Stimulated activated CD4-positive, alpha-beta T cell treated with anti-CD3 and anti-CD28 coated beads, TNF-alpha, amount 100 ng/mL, for 48 hours (primary cell): ENCODE measurements around the gene DKK3.

Source experiments
- DNase-seq, 3 donors: peaks; one replicate each; pipeline ENCODE4 v3.0.0-alpha.2; 2020; ENCODE audit warnings: low read depth in 3 of 3

DKK3 gene

DNA sequence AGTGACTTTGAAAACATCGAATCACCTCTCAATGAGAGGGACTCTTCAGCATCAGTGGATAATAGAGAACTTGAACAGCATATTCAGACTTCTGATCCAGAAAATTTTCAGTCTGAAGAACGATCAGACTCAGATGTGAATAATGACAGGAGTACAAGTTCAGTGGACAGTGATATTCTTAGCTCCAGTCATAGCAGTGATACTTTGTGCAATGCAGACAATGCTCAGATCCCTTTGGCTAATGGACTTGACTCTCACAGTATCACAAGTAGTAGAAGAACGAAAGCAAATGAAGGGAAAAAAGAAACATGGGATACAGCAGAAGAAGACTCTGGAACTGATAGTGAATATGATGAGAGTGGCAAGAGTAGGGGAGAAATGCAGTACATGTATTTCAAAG lies 65.8 kb downstream of the DKK3 start:
- no peak for DNase-seq

- no peak for DNase-seq
Measured at GRCh38 chr11:11940551-11940950, 67.9 kb downstream of the DKK3 start.

- DNase-seq = no peak
Measured at GRCh38 chr11:11937957-11938356, 70.5 kb downstream of the DKK3 start.

DNA sequence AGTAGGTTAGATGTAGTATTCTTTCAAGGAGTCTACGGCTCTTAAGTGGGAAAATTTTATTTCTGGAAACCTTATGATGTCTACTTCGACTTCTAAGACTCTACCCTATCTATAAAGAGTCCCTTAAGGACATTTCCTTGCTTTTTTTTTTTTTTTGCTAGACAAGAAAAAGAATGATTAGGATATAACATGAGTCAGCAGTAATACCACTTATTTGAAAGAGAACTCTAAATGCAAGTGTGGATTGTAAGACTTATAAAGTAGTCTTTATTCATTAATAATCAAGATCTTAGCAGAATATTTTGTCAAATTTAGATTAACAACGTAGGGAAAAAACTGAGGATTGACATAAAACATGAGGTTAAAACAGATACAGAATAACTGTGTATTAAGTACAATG lies 71.0 kb downstream of the DKK3 start:
- DNase-seq = no peak

DNA sequence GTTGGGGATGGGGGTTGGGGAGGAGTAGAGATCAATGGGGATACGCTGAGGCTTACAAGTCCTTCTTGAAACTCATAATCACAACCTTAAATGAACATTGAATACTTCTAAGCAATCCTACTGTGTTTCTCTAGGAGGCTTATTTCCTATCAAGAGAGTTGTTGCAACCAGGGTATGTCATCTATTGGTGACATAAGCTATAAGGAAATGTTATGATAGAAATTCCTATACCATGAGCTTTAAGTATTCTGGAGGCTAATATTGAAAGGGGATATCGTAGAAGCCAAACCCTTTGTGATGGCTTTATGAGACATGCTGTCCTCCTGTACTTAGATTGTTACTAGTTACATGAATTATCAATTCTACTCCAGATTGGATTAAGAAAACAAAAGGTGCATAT lies 72.9 kb downstream of the DKK3 start:
- DNase-seq = no peak

- DNase-seq = no peak
Measured at GRCh38 chr11:11931461-11932055, 76.9 kb downstream of the DKK3 start.

- no peak for DNase-seq
Measured at GRCh38 chr11:11929920-11930319, 78.5 kb downstream of the DKK3 start.

GRCh38 chr11:11923828-11924227 lies 84.6 kb downstream of the DKK3 start:
- DNase-seq = no peak

- no peak for DNase-seq
Measured at GRCh38 chr11:11916981-11917399, 91.4 kb downstream of the DKK3 start.

DNA sequence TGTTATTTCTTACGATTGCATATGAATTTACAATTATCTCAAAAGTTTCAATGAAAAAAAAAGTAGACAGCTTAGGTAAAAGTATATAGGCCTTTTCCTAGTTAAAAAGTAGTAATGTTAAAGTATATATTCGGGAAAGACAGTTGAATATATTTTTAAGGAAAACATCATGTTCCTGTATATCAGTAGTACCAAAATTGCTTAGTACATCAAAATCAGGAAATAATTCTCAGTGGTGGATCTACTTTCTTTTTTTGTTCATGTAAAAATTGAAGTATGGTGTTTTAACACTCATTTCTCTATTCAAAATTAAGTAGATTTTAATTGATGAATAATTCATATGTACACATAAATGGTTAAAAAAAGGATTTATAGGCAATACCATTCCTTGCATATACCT lies 92.8 kb downstream of the DKK3 start:
- no peak for DNase-seq

- DNase-seq = no peak
Measured at GRCh38 chr11:11913395-11913794, 95.0 kb downstream of the DKK3 start.
